Measurements from ENCODE around the gene UQCRH. TPM values are rescaled to one million over a fixed set of nuclear protein-coding genes. Genes with fewer than 3 reads are reported as not detected.
"Not testable (repeated sequence)": the region's sequence is repeated elsewhere in the genome, so short reads cannot be mapped to it uniquely, and the experiment has no call there.

The UQCRH gene
- total RNA-seq, 1 donor from 2014 or later = 335 TPM

- DNase-seq (ENCODE audit: extremely low spot score, unreplicated experiment) = no peak
- TF ChIP-seq, protein P1, sequence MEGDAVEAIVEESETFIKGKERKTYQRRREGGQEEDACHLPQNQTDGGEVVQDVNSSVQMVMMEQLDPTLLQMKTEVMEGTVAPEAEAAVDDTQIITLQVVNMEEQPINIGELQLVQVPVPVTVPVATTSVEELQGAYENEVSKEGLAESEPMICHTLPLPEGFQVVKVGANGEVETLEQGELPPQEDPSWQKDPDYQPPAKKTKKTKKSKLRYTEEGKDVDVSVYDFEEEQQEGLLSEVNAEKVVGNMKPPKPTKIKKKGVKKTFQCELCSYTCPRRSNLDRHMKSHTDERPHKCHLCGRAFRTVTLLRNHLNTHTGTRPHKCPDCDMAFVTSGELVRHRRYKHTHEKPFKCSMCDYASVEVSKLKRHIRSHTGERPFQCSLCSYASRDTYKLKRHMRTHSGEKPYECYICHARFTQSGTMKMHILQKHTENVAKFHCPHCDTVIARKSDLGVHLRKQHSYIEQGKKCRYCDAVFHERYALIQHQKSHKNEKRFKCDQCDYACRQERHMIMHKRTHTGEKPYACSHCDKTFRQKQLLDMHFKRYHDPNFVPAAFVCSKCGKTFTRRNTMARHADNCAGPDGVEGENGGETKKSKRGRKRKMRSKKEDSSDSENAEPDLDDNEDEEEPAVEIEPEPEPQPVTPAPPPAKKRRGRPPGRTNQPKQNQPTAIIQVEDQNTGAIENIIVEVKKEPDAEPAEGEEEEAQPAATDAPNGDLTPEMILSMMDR (conservative IDR thresholded peaks at IDR 0.05) = no peak
- Mint-ChIP-seq H3K27ac (no peak overlapping the region), H3K4me3 (peak overlapping the region; percentile 31), H3K36me3 (peaks cover 24% of the 10 kb centered on the region), H3K27me3 (no peaks in the 10 kb centered on the region), H3K4me1 (ENCODE audit: unreplicated experiment) (peaks cover 16% of the 10 kb centered on the region), H3K9me3 (no peaks in the 10 kb centered on the region)
Measured at GRCh38 chr1:46306159-46306530, 2.6 kb downstream of the UQCRH start.

- DNase-seq (ENCODE audit: extremely low spot score, unreplicated experiment) = no peak
- Mint-ChIP-seq H3K27ac (no peak overlapping the region), H3K4me3 (no peak overlapping the region), H3K9me3 (no peaks in the 10 kb centered on the region), H3K27me3 (no peaks in the 10 kb centered on the region), H3K36me3 (peaks cover 27% of the 10 kb centered on the region), H3K4me1 (ENCODE audit: unreplicated experiment) (peaks cover 9% of the 10 kb centered on the region)
- TF ChIP-seq, protein P1 (conservative IDR thresholded peaks at IDR 0.05) = no peak
Measured at GRCh38 chr1:46309401-46310159, 6.1 kb downstream of the UQCRH start.

DNA sequence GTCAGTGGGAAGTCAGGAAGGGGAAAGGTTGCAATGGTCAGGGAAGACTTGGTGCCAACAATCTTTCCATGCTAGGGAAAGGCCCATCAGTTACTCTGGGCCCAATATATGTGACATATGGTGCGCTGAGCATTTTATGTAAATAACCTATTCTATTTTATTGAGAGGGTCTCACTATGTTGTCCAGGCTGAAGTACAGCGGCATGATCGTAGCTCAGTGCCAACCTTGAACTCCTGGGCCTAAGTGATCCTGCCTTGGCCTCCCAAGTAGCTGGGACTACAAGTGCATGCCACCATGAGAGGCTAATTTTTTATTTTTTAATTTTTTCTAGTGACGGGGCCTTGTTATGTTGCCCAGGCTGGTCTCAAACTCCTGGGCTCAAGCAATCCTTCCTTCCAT, 6.8 kb downstream of the UQCRH start:
- Mint-ChIP-seq H3K4me3 (no peak overlapping the region), H3K27ac (no peak overlapping the region), H3K9me3 (no peaks in the 10 kb centered on the region)

DNA sequence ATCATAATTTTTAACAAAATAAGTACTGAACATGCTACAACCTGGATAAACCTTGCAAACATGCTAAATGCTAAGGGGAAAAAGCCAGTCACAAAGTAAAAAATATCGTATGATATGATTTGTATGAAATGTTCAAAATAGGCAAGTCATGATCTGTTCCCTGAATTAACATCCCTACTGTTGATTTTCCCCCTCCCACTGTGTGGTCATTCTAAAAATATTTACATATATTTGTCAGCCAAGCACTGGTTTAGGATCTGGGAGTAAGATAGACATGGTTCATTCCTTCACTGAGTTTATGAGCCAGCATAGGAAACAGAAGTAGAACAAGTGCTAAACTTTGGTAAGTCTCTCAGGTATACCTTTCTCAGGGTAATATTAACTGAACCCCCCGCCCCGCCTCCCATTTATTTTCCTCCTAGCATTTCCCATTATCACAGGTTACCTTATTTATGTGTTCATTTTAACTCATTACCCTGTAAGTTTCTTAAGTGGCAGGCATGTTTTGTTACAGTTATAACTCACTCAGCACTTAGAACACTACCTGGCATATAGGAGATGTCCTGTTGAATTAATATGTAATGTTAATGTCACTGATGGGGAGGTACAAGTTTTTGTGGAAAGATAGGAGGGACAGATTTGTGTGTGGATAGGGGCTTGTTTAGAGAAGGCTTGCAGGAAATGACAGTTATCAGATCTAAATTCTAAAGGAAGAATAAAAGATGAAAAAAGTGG, 12.3 kb downstream of the UQCRH start:
- Mint-ChIP-seq H3K27ac (no peak overlapping the region), H3K9me3 (no peaks in the 10 kb centered on the region), H3K4me3 (no peak overlapping the region), H3K36me3 (peaks cover 20% of the 10 kb centered on the region), H3K4me1 (ENCODE audit: unreplicated experiment) (peaks cover 10% of the 10 kb centered on the region), H3K27me3 (no peaks in the 10 kb centered on the region)
- TF ChIP-seq, protein P1 (conservative IDR thresholded peaks at IDR 0.05) = no peak
- no peak for DNase-seq (ENCODE audit: extremely low spot score, unreplicated experiment)

More for the DNA sequence above, 6.8 kb downstream of the UQCRH start:
- no peak for DNase-seq (ENCODE audit: extremely low spot score, unreplicated experiment)
- H3K36me3 Mint-ChIP-seq = peaks cover 31% of the 10 kb centered on the region
- TF ChIP-seq, protein P1 (conservative IDR thresholded peaks at IDR 0.05) = no peak
- H3K4me1 Mint-ChIP-seq (ENCODE audit: unreplicated experiment) = peaks cover 9% of the 10 kb centered on the region
- H3K27me3 Mint-ChIP-seq = no peaks in the 10 kb centered on the region

- Mint-ChIP-seq H3K27me3 (no peaks in the 10 kb centered on the region), H3K36me3 (peaks cover 17% of the 10 kb centered on the region), H3K27ac (no peak overlapping the region), H3K4me1 (ENCODE audit: unreplicated experiment) (peaks cover 14% of the 10 kb centered on the region), H3K9me3 (no peaks in the 10 kb centered on the region), H3K4me3 (no peak overlapping the region)
- TF ChIP-seq, protein P1 (conservative IDR thresholded peaks at IDR 0.05) = no peak
- no peak for DNase-seq (ENCODE audit: extremely low spot score, unreplicated experiment)
Measured at GRCh38 chr1:46317323-46317722, 13.8 kb downstream of the UQCRH start.

DNA sequence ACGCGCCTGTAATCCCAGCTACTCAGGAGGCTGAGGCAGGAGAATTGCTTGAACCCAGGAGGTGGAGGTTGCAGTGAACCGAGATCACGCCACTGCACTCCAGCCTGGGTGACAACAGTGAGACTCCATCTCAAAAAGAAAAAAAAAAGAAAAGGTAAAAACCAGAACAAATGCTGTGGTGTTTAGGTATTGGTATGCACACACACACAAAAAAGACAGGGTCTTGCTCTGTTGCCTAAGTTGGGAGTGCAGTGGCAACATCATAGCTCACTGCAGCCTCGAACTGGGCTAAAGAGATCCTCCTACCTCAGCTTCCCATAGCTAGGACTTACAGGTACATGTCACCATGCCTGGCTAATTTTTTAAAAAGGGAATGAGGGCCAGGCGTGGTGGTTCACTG, 15.8 kb downstream of the UQCRH start:
- H3K27ac Mint-ChIP-seq; DNase-seq (ENCODE audit: extremely low spot score, unreplicated experiment); H3K27me3 Mint-ChIP-seq; H3K9me3 Mint-ChIP-seq; H3K4me3 Mint-ChIP-seq: not testable (repeated sequence)
- Mint-ChIP-seq H3K36me3 (peaks cover 12% of the 10 kb centered on the region), H3K4me1 (ENCODE audit: unreplicated experiment) (peaks cover 14% of the 10 kb centered on the region)

- H3K36me3 Mint-ChIP-seq = not testable (repeated sequence)
Measured at GRCh38 chr1:46319960-46320914, 16.7 kb downstream of the UQCRH start.

GRCh38 chr1:46322191-46322590, 18.7 kb downstream of the UQCRH start:
- not testable (repeated sequence) for H3K9me3 Mint-ChIP-seq; H3K27me3 Mint-ChIP-seq; H3K27ac Mint-ChIP-seq; DNase-seq (ENCODE audit: extremely low spot score, unreplicated experiment); H3K4me3 Mint-ChIP-seq; H3K36me3 Mint-ChIP-seq
- peaks cover 14% of the 10 kb centered on the region for H3K4me1 Mint-ChIP-seq (ENCODE audit: unreplicated experiment)

More at GRCh38 chr1:46319960-46320914, 16.7 kb downstream of the UQCRH start:
- H3K27ac Mint-ChIP-seq = peak overlapping the region; percentile 79
- H3K4me1 Mint-ChIP-seq (ENCODE audit: unreplicated experiment) = peaks cover 14% of the 10 kb centered on the region
- peak overlapping the region; percentile 36 for H3K4me3 Mint-ChIP-seq
- DNase-seq (ENCODE audit: extremely low spot score, unreplicated experiment); H3K9me3 Mint-ChIP-seq; H3K27me3 Mint-ChIP-seq: not testable (repeated sequence)

Measured in type B pancreatic cell (in vitro differentiated cells).